GM18508 (cell line): ENCODE measurements around the gene PSRC1.
"Not testable (repeated sequence)": the region's sequence is repeated elsewhere in the genome, so short reads cannot be mapped to it uniquely, and the experiment has no call there.

ENCODE experiments used
- ATAC-seq: cut with Tn5 transposase; IDR thresholded peaks from one replicate; pipeline ENCODE4 v1.9.1; 2021; ENCODE audit warnings: moderate number of reproducible peaks; ENCODE audit not compliant: insufficient read depth, unreplicated experiment

Gene PSRC1

GRCh38 chr1:109282952-109283747, at the start of gene PSRC1:
Gene PSRC1 (minus strand): TSS chr1:109283145.
- peak; percentile 71 for ATAC-seq

GRCh38 chr1:109331113-109331512, 48.2 kb upstream of the PSRC1 start:
- no peak for ATAC-seq

GRCh38 chr1:109327285-109327684, 44.3 kb upstream of the PSRC1 start:
- ATAC-seq = no peak

GRCh38 chr1:109322974-109323373, 40.0 kb upstream of the PSRC1 start:
- no peak for ATAC-seq

GRCh38 chr1:109319114-109319513, 36.2 kb upstream of the PSRC1 start:
- no peak for ATAC-seq

- no peak for ATAC-seq
Measured at GRCh38 chr1:109316506-109316905, 33.6 kb upstream of the PSRC1 start.

GRCh38 chr1:109315288-109315687, 32.3 kb upstream of the PSRC1 start:
- no peak for ATAC-seq

- no peak for ATAC-seq
Measured at GRCh38 chr1:109314795-109315194, 31.9 kb upstream of the PSRC1 start.

GRCh38 chr1:109312978-109313775, 30.2 kb upstream of the PSRC1 start:
- ATAC-seq = no peak

GRCh38 chr1:109312246-109312645, 29.3 kb upstream of the PSRC1 start:
- no peak for ATAC-seq

- no peak for ATAC-seq
Measured at GRCh38 chr1:109309347-109309746, 26.4 kb upstream of the PSRC1 start.

- no peak for ATAC-seq
Measured at GRCh38 chr1:109307274-109308021, 24.5 kb upstream of the PSRC1 start.

- no peak for ATAC-seq
Measured at GRCh38 chr1:109306832-109307273, 23.9 kb upstream of the PSRC1 start, which contains the start of gene MYBPHL. Gene MYBPHL (minus strand): TSS chr1:109307011. CDS start chr1:109306991, 20 bp downstream.

GRCh38 chr1:109305991-109306390, 23.0 kb upstream of the PSRC1 start:
- not testable (repeated sequence) for ATAC-seq

- no peak for ATAC-seq
Measured at GRCh38 chr1:109304226-109304920, 21.4 kb upstream of the PSRC1 start.

- ATAC-seq = no peak
Measured at GRCh38 chr1:109301874-109302273, 18.9 kb upstream of the PSRC1 start.

GRCh38 chr1:109300650-109301151, 17.8 kb upstream of the PSRC1 start:
- no peak for ATAC-seq

- ATAC-seq = no peak
Measured at GRCh38 chr1:109299558-109300343, 16.8 kb upstream of the PSRC1 start.
